OCI-M2 (cell line): Measurements from ENCODE around the gene CHRND.

Experiments
- DNase-seq: peaks from one replicate; lab custom pipeline; 2025; ENCODE audit not compliant: unreplicated experiment; lab: John Stamatoyannopoulos, UW

Gene CHRND

GRCh38 chr2:232541195-232541960 lies 15.4 kb downstream of the CHRND start:
- DNase-seq = no peak

GRCh38 chr2:232541961-232542714 lies 16.2 kb downstream of the CHRND start:
- no peak for DNase-seq

GRCh38 chr2:232542715-232543467 lies 16.9 kb downstream of the CHRND start:
- DNase-seq = no peak

GRCh38 chr2:232543491-232543890 lies 17.5 kb downstream of the CHRND start:
- no peak for DNase-seq

GRCh38 chr2:232543928-232544631 lies 18.1 kb downstream of the CHRND start:
- DNase-seq = no peak

GRCh38 chr2:232544674-232545073 lies 18.7 kb downstream of the CHRND start:
- no peak for DNase-seq

- DNase-seq = no peak
Observed at GRCh38 chr2:232545511-232546375, 19.8 kb downstream of the CHRND start.

GRCh38 chr2:232547991-232548390 lies 22.0 kb downstream of the CHRND start:
- DNase-seq = no peak

- no peak for DNase-seq
Observed at GRCh38 chr2:232549655-232550353, 23.8 kb downstream of the CHRND start.

GRCh38 chr2:232550354-232551249 lies 24.6 kb downstream of the CHRND start, which contains the start of the genes EIF4E2 and TIGD1:
Gene EIF4E2 (plus strand): TSS chr2:232550689. CDS start chr2:232550725, 36 bp downstream.
Gene TIGD1 (minus strand): TSS chr2:232550557. CDS start chr2:232549882, 675 bp downstream.
- DNase-seq = peak; percentile 21

GRCh38 chr2:232551250-232551638 lies 25.3 kb downstream of the CHRND start:
- no peak for DNase-seq

- no peak for DNase-seq
Observed at GRCh38 chr2:232551776-232552175, 25.8 kb downstream of the CHRND start.

GRCh38 chr2:232556426-232556825 lies 30.5 kb downstream of the CHRND start:
- no peak for DNase-seq

- DNase-seq = no peak
Observed at GRCh38 chr2:232562515-232563151, 36.7 kb downstream of the CHRND start.

- DNase-seq = no peak
Observed at GRCh38 chr2:232563580-232563979, 37.6 kb downstream of the CHRND start.

GRCh38 chr2:232567721-232568120 lies 41.8 kb downstream of the CHRND start:
- DNase-seq = no peak

- DNase-seq = no peak
Observed at GRCh38 chr2:232568161-232568560, 42.2 kb downstream of the CHRND start.

GRCh38 chr2:232569541-232569940 lies 43.6 kb downstream of the CHRND start:
- DNase-seq = no peak
